HG02973 (cell line): Measurements from ENCODE around the gene MICAL2.

ENCODE experiments used
- ATAC-seq: cut with Tn5 transposase; IDR thresholded peaks from one replicate; pipeline ENCODE4 v1.9.1; 2021; ENCODE audit warnings: moderate library complexity; ENCODE audit not compliant: unreplicated experiment

The MICAL2 gene

GRCh38 chr11:12306830-12307229 is 196.4 kb downstream of the MICAL2 start:
- no peak for ATAC-seq

GRCh38 chr11:12312132-12312531 is 201.7 kb downstream of the MICAL2 start:
- ATAC-seq: no peak
